ENCODE data around the gene SARS2. TPM values are rescaled to one million over a fixed set of nuclear protein-coding genes. Genes with fewer than 3 reads are reported as not detected.

Gene SARS2
- polyA plus RNA-seq, 3 donors = 8.1 to 21.9 (median 8.3) TPM

GRCh38 chr19:38930776-38931520 is 385 bp upstream of the SARS2 start, which contains the start of gene MRPS12:
Gene MRPS12, plus strand, starts transcription at chr19:38930944. Its CDS starts 351 bp downstream, at chr19:38931295.
- peak within 1 kb of the TSS; percentile 97 for H3K4me2 ChIP-seq (replicated peaks; ENCODE audit: extremely low read depth, low read length, poor library complexity, severe bottlenecking)
- peak within 1 kb of the TSS; percentile 90 to 96 for H3K4me3 Mint-ChIP-seq
- H3K27me3 Mint-ChIP-seq (ENCODE audit: low read depth in 3 of 3) = peaks cover 0 to 2% (median 0%) of the 10 kb centered on the region in 3 donors
- peaks cover 12 to 18% of the 10 kb centered on the region in 2 donors for H3K36me3 ChIP-seq (replicated peaks in 1 of 2; ENCODE audit: control insufficient read depth in 1 of 2, insufficient read depth in 2 of 2, low read length in 2 of 2)
- H3K9me3 Mint-ChIP-seq = peaks cover 11 to 22% (median 18%) of the 10 kb centered on the region in 7 donors
- peaks cover 16 to 25% of the 10 kb centered on the region in 2 donors for H3K4me1 ChIP-seq (ENCODE audit: control insufficient read depth in 1 of 2, insufficient read depth in 2 of 2, low read length in 2 of 2)
- H3K27ac Mint-ChIP-seq = peak within 1 kb of the TSS; percentile 94 to 98 (median 97)
- TF ChIP-seq CTCF (IDR thresholded peaks at IDR 0.05) = no peak
- H3K4me3 ChIP-seq (replicated peaks in 1 of 3; ENCODE audit: low read depth in 2 of 3, low read length in 3 of 3) = peak within 1 kb of the TSS; percentile 70 to 92 (median 86)
- H3K27ac ChIP-seq (ENCODE audit: low read depth in 1 of 2, low read length in 2 of 2) = peak within 1 kb of the TSS; percentile 69 to 96
- H3K36me3 Mint-ChIP-seq = peaks cover 18 to 39% of the 10 kb centered on the region in 2 donors
- H4K20me1 ChIP-seq (ENCODE audit: insufficient read depth, low read length) = no peaks in the 10 kb centered on the region
- intact Hi-C loops (cut with micrococcal nuclease) = loop anchor here (1.0 to 10.0 kb wide), 4 partner anchors 32 to 526 kb away; partner anchors contain the start of genes NFKBIB (in 2 of the 2), SIRT2 (in 2 of the 2) and FAM98C (in 1 of the 2)
- H2AFZ ChIP-seq (ENCODE audit: insufficient read depth, low read depth, low read length, poor library complexity, severe bottlenecking) = peak within 1 kb of the TSS; percentile 94
- peaks cover 15% of the 10 kb centered on the region for H3K4me1 Mint-ChIP-seq
- peaks cover 27% of the 10 kb centered on the region for H3K79me2 ChIP-seq (ENCODE audit: insufficient read depth, low read length)
- 0% methylated on average over 31 of the region's 40 CpGs for WGBS (ENCODE audit: insufficient coverage)
- peaks cover 0 to 15% of the 10 kb centered on the region in 2 donors for H3K9me3 ChIP-seq (replicated peaks in 1 of 2; ENCODE audit: control insufficient read depth in 1 of 2, insufficient read depth in 1 of 2, low read length in 2 of 2)
- H3K27me3 ChIP-seq (ENCODE audit: control insufficient read depth in 2 of 2, insufficient read depth in 2 of 2, low read length in 2 of 2) = no peaks in the 10 kb centered on the region
- DNase-seq = peak; percentile 99 to 100 (median 99)
- peak within 1 kb of the TSS; percentile 88 for H3K9ac ChIP-seq (ENCODE audit: insufficient read depth, low read length, poor library complexity, severe bottlenecking)

- no peak overlapping the region for H2AFZ ChIP-seq (ENCODE audit: insufficient read depth, low read depth, low read length, poor library complexity, severe bottlenecking)
- Mint-ChIP-seq H3K4me3 (no peak overlapping the region), H3K36me3 (peaks cover 30 to 48% of the 10 kb centered on the region in 2 donors), H3K4me1 (peaks cover 15% of the 10 kb centered on the region), H3K27me3 (ENCODE audit: low read depth in 3 of 3) (no peaks in the 10 kb centered on the region), H3K9me3 (peaks cover 0 to 3% (median 1%) of the 10 kb centered on the region in 7 donors), H3K27ac (peak overlapping the region in 3 of 7 donors; percentile 22 to 40 (median 36))
- WGBS (ENCODE audit: insufficient coverage) = no CpG with 5 or more reads among the region's 4 CpGs
- H3K9ac ChIP-seq (ENCODE audit: insufficient read depth, low read length, poor library complexity, severe bottlenecking) = no peak overlapping the region
- DNase-seq = no peak
- intact Hi-C loops (cut with micrococcal nuclease) = loop anchor here in 1 of 2 donors (10.0 kb wide), 2 partner anchors 194 to 524 kb away; partner anchors contain the start of gene FAM98C
- H3K27ac ChIP-seq (ENCODE audit: low read depth in 1 of 2, low read length in 2 of 2) = no peak overlapping the region
- no peak overlapping the region for H3K4me2 ChIP-seq (replicated peaks; ENCODE audit: extremely low read depth, low read length, poor library complexity, severe bottlenecking)
- peaks cover 25 to 31% of the 10 kb centered on the region in 2 donors for H3K36me3 ChIP-seq (replicated peaks in 1 of 2; ENCODE audit: control insufficient read depth in 1 of 2, insufficient read depth in 2 of 2, low read length in 2 of 2)
- H4K20me1 ChIP-seq (ENCODE audit: insufficient read depth, low read length) = no peaks in the 10 kb centered on the region
- TF ChIP-seq CTCF (IDR thresholded peaks at IDR 0.05) = no peak
- H3K4me3 ChIP-seq (replicated peaks in 1 of 3; ENCODE audit: low read depth in 2 of 3, low read length in 3 of 3) = no peak overlapping the region
- peaks cover 16 to 25% of the 10 kb centered on the region in 2 donors for H3K4me1 ChIP-seq (ENCODE audit: control insufficient read depth in 1 of 2, insufficient read depth in 2 of 2, low read length in 2 of 2)
- no peaks in the 10 kb centered on the region for H3K27me3 ChIP-seq (ENCODE audit: control insufficient read depth in 2 of 2, insufficient read depth in 2 of 2, low read length in 2 of 2)
- peaks cover 27% of the 10 kb centered on the region for H3K79me2 ChIP-seq (ENCODE audit: insufficient read depth, low read length)
- H3K9me3 ChIP-seq (replicated peaks in 1 of 2; ENCODE audit: control insufficient read depth in 1 of 2, insufficient read depth in 1 of 2, low read length in 2 of 2) = no peaks in the 10 kb centered on the region
Observed at GRCh38 chr19:38928391-38929001, 2.1 kb downstream of the SARS2 start.
